ENCODE data around the gene ABCB8.
A peak's percentile ranks its signal among the peaks of the same experiment; 100 is the strongest.

Gene ABCB8

DNA sequence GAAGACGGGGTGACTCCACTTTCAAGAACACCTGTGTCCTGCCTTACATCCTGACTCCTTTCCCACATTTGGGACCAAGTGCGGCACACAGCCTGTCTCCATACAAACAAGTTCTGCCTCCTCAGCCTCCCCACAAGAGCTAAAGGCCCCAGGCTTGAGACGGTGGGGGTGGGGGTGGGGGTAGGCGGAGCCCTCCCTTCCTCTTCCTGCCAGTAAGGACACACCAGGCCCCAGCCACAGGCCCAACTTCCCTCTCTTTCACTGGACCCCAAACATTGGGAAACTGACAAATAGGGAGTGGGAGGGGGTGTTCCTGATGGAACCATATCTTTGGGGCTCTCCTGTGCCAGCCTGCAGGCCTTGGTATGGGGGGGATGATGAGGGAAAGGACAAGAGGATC, 24.8 kb downstream of the ABCB8 start:
- Histone ChIP-seq H3K36me3 (ENCODE audit: insufficient read depth, low read length) (peaks cover 2% of the 10 kb centered on the region), H3K27me3 (ENCODE audit: insufficient read depth, low read length) (no peaks in the 10 kb centered on the region), H3K4me1 (ENCODE audit: insufficient read depth, low read length) (peaks cover 6% of the 10 kb centered on the region), H3K4me3 (ENCODE audit: low read length) (no peak overlapping the region), H3K9me3 (ENCODE audit: low read length) (no peaks in the 10 kb centered on the region), H2AFZ (ENCODE audit: low read depth, low read length) (no peak overlapping the region)

DNA sequence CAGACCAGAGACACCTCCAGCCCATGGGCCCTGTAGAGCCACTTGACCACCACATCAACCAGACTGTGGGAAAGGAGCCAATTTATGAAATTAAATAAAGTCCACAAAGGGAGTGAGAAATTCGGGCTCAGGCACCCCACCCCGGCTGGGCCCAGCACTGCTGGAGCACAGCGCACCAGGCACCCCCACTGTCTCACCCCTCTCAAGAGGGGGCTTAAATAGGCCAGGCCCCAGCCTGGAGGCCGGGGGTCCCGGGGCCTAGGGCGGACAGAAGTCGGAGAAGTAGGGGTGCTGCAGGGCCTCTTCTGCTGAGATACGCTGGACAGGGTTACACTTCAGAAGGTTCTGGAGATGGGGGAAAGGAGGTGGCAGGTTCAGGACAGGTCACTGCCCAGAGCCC, 25.5 kb downstream of the ABCB8 start:
- Histone ChIP-seq H3K9me3 (ENCODE audit: low read length) (no peaks in the 10 kb centered on the region), H3K27me3 (ENCODE audit: insufficient read depth, low read length) (no peaks in the 10 kb centered on the region), H2AFZ (ENCODE audit: low read depth, low read length) (no peak overlapping the region), H3K36me3 (ENCODE audit: insufficient read depth, low read length) (peaks cover 2% of the 10 kb centered on the region), H3K4me3 (ENCODE audit: low read length) (no peak overlapping the region), H3K4me1 (ENCODE audit: insufficient read depth, low read length) (peaks cover 11% of the 10 kb centered on the region)

DNA sequence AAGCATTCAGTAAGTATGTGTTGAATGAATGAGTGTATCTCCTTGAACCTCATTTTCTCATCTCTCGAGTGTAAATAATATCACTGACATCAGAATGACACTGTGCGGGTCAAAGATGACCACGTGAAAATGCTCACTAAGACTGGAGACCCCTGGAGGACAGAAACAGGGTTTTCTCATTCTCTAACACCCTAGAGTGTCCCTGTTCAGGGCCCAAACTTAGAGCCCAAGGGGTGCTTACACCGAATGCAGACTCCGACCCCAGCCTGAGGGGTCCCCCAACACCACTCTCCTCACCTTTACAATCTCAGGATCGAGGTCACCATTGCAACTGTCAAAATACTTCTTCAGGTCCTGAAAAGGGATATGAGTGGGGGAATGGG, 28.0 kb downstream of the ABCB8 start:
- Histone ChIP-seq H3K4me3 (ENCODE audit: low read length) (no peak overlapping the region), H3K9me3 (ENCODE audit: low read length) (no peaks in the 10 kb centered on the region), H3K4me1 (ENCODE audit: insufficient read depth, low read length) (peaks cover 26% of the 10 kb centered on the region), H2AFZ (ENCODE audit: low read depth, low read length) (no peak overlapping the region), H3K36me3 (ENCODE audit: insufficient read depth, low read length) (peaks cover 2% of the 10 kb centered on the region), H3K27me3 (ENCODE audit: insufficient read depth, low read length) (no peaks in the 10 kb centered on the region)

GRCh38 chr7:151056666-151057505, 28.6 kb downstream of the ABCB8 start:
- Histone ChIP-seq H2AFZ (ENCODE audit: low read depth, low read length) (no peak overlapping the region), H3K36me3 (ENCODE audit: insufficient read depth, low read length) (peaks cover 2% of the 10 kb centered on the region), H3K9me3 (ENCODE audit: low read length) (no peaks in the 10 kb centered on the region), H3K4me3 (ENCODE audit: low read length) (peak overlapping the region; percentile 79), H3K4me1 (ENCODE audit: insufficient read depth, low read length) (peaks cover 29% of the 10 kb centered on the region), H3K27me3 (ENCODE audit: insufficient read depth, low read length) (no peaks in the 10 kb centered on the region)

GRCh38 chr7:151057506-151057988, 29.3 kb downstream of the ABCB8 start, which contains the start of gene CDK5:
TSS of gene CDK5 (minus strand) at chr7:151057897. CDS start at chr7:151057848, 49 bp downstream.
- no peaks in the 10 kb centered on the region for H3K9me3 ChIP-seq (ENCODE audit: low read length)
- peak within 1 kb of the TSS; percentile 79 for H3K4me3 ChIP-seq (ENCODE audit: low read length)
- peak within 1 kb of the TSS; percentile 11 for H2AFZ ChIP-seq (ENCODE audit: low read depth, low read length)
- peaks cover 2% of the 10 kb centered on the region for H3K36me3 ChIP-seq (ENCODE audit: insufficient read depth, low read length)
- no peaks in the 10 kb centered on the region for H3K27me3 ChIP-seq (ENCODE audit: insufficient read depth, low read length)
- H3K4me1 ChIP-seq (ENCODE audit: insufficient read depth, low read length) = peaks cover 29% of the 10 kb centered on the region

DNA sequence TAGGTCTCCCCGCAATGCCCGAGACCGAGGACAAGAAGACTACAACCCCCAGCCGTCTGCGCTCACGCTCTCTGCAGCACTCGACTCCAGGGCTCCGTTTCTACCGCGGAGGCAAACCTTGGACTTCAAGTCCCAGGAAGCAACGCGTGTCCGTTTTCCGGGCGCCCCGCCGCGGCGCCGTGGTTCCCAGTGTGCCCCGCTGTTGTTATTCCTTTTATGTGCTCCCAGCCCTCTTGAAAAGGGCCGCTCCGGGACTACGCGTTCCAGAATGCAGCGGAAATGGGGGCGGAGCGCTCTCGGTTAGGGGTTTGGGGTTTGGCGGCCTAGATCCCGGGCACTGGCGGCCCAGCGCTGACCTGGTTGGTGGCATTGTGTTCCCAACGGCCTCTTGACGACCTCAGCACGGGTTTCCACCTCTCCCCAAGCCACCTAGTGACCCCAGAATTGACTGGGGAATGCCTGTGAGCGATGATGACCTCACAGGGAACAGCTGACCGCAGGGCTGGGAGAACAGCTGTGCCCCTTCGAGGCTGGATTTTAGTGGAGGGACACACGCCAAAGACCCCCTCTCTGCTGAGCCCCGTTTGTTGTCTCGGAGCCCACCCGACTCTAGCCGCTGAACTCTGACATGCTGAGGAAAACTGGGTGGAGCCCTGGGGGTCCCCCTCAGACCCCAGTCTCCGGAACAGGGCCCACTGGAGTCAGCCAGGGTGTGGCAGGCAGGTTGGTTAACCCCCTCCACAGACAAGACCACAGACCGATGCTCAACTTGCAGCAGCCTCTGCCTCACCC, 29.9 kb downstream of the ABCB8 start:
- Histone ChIP-seq H3K4me3 (ENCODE audit: low read length) (peak overlapping the region; percentile 79), H3K36me3 (ENCODE audit: insufficient read depth, low read length) (peaks cover 2% of the 10 kb centered on the region), H2AFZ (ENCODE audit: low read depth, low read length) (peak overlapping the region; percentile 11), H3K4me1 (ENCODE audit: insufficient read depth, low read length) (peaks cover 29% of the 10 kb centered on the region), H3K27me3 (ENCODE audit: insufficient read depth, low read length) (no peaks in the 10 kb centered on the region), H3K9me3 (ENCODE audit: low read length) (no peaks in the 10 kb centered on the region)

GRCh38 chr7:151058781-151059366, 30.6 kb downstream of the ABCB8 start:
- Histone ChIP-seq H3K4me1 (ENCODE audit: insufficient read depth, low read length) (peaks cover 29% of the 10 kb centered on the region), H2AFZ (ENCODE audit: low read depth, low read length) (peak overlapping the region; percentile 35), H3K36me3 (ENCODE audit: insufficient read depth, low read length) (no peaks in the 10 kb centered on the region), H3K27me3 (ENCODE audit: insufficient read depth, low read length) (no peaks in the 10 kb centered on the region), H3K4me3 (ENCODE audit: low read length) (peak overlapping the region; percentile 79), H3K9me3 (ENCODE audit: low read length) (no peaks in the 10 kb centered on the region)

DNA sequence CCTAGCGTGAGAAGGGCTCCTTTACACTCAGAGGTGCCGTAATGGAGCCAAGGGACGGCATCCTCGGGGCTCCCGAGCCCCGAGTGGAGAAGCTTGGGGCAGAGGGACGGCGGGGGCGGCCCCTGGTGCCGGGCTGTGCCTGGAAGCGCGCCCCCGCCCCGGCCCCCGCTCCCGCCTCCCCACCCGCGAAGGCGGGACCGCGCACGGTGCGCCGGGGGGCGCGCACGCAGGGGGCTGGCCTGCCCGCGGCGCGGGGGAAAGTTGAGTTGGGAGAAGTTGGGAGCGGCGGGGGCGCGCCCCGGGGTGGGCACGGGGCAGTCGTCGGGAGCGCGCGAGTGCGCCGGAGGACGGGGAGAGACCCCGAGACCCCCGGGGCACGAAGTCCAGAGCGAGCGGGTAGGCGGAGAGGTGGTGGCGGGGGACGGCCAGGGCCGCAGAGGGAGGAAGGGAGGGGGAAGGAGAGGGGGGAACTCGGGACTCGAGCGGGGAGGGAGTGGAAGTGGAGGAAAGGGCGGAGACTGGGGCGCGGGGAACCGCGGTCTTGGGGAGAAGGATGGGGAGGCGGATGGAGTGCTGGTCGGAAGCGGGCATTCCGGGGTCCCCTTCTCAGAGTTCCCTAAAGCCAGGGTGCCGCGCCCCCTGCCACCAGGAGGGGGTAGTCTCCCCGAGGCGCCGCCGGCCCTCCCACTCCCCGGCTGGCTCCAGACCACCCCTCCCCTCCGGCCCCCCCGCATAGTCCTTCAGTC, 31.3 kb downstream of the ABCB8 start, which contains the start of gene SLC4A2:
Gene SLC4A2 (plus strand): TSS at position 223 of the 746 bp plus-strand sequence. CDS start 2,399 bp downstream, outside the sequence.
- Histone ChIP-seq H3K4me3 (ENCODE audit: low read length) (peak within 1 kb of the TSS; percentile 79), H3K27me3 (ENCODE audit: insufficient read depth, low read length) (no peaks in the 10 kb centered on the region), H3K9me3 (ENCODE audit: low read length) (no peaks in the 10 kb centered on the region), H3K4me1 (ENCODE audit: insufficient read depth, low read length) (peaks cover 29% of the 10 kb centered on the region), H3K36me3 (ENCODE audit: insufficient read depth, low read length) (peaks cover 3% of the 10 kb centered on the region), H2AFZ (ENCODE audit: low read depth, low read length) (peak within 1 kb of the TSS; percentile 35)

GRCh38 chr7:151060113-151060415, 31.8 kb downstream of the ABCB8 start:
- peaks cover 29% of the 10 kb centered on the region for H3K4me1 ChIP-seq (ENCODE audit: insufficient read depth, low read length)
- peak overlapping the region; percentile 79 for H3K4me3 ChIP-seq (ENCODE audit: low read length)
- H2AFZ ChIP-seq (ENCODE audit: low read depth, low read length) = peak overlapping the region; percentile 35
- no peaks in the 10 kb centered on the region for H3K27me3 ChIP-seq (ENCODE audit: insufficient read depth, low read length)
- no peaks in the 10 kb centered on the region for H3K9me3 ChIP-seq (ENCODE audit: low read length)
- H3K36me3 ChIP-seq (ENCODE audit: insufficient read depth, low read length) = peaks cover 8% of the 10 kb centered on the region

- peak overlapping the region; percentile 79 for H3K4me3 ChIP-seq (ENCODE audit: low read length)
- H3K9me3 ChIP-seq (ENCODE audit: low read length) = no peaks in the 10 kb centered on the region
- peaks cover 29% of the 10 kb centered on the region for H3K4me1 ChIP-seq (ENCODE audit: insufficient read depth, low read length)
- H3K36me3 ChIP-seq (ENCODE audit: insufficient read depth, low read length) = peaks cover 13% of the 10 kb centered on the region
- H2AFZ ChIP-seq (ENCODE audit: low read depth, low read length) = peak overlapping the region; percentile 35
- no peaks in the 10 kb centered on the region for H3K27me3 ChIP-seq (ENCODE audit: insufficient read depth, low read length)
These were observed 32.4 kb downstream of the ABCB8 start for GRCh38 chr7:151060416-151061212.

- peaks cover 29% of the 10 kb centered on the region for H3K4me1 ChIP-seq (ENCODE audit: insufficient read depth, low read length)
- H3K27me3 ChIP-seq (ENCODE audit: insufficient read depth, low read length) = no peaks in the 10 kb centered on the region
- no peaks in the 10 kb centered on the region for H3K9me3 ChIP-seq (ENCODE audit: low read length)
- no peak overlapping the region for H2AFZ ChIP-seq (ENCODE audit: low read depth, low read length)
- no peak overlapping the region for H3K4me3 ChIP-seq (ENCODE audit: low read length)
- peaks cover 21% of the 10 kb centered on the region for H3K36me3 ChIP-seq (ENCODE audit: insufficient read depth, low read length)
These were observed 33.2 kb downstream of the ABCB8 start for GRCh38 chr7:151061213-151062110.

Data from neuron (in vitro differentiated cells).